Bronchus fibroblast of lung (primary cell): ENCODE data around the gene POU2F1. TPM values are rescaled to one million over a fixed set of nuclear protein-coding genes. Genes with fewer than 3 reads are reported as not detected.

Experiments
- total RNA-seq: library from RNA; depleted of rRNA; stranded (reverse); fragments of >200 nt; gene quantifications from 2 replicates; pipeline ENCODE4 v1.2.3, GENCODE V29; 2015

The POU2F1 gene
- total RNA-seq = 1.2 and 2.0 TPM in 2 replicates

DNA sequence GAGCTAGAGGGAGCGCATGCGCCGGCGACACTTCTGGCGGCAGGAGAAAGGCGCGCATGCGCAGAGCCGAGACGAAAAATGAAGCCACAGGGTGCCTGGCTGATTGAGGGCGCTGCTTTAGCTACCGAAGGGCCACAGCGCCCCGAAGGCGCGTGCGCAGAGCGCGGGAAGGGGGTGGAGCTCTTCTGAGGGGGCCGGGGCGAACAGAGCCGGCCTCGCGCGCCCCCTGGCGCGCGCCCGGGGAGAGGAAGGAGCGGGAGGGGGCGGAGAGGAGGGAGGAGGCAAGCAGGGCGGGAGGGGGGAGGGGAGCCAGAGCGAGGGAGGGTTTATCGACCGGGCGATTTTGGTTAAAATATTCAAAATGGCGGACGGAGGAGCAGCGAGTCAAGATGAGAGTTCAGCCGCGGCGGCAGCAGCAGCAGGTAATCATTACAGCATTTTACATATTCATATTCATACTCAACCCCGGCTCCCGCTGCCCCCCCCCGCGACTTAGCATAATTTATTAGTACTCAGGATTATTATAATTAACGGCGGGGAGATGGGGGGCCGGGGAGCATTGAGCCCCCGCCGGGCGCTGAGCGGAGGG lies at the start of gene POU2F1:
POU2F1 (plus strand) TSS at position 350 of the 589 bp plus-strand sequence; CDS start at position 362, 12 bp downstream.

Other genes with a start within 250 kb of the POU2F1 start
- gene ILDR2, start 245.3 kb upstream of the POU2F1 start, total RNA-seq = under 0.01 TPM in 2 replicates
- gene MAEL, start 231.6 kb upstream of the POU2F1 start, total RNA-seq = not detected in 2 replicates
- not detected in 2 replicates for gene GPA33, start 130.5 kb upstream of the POU2F1 start, total RNA-seq
- gene STYXL2, start 126.8 kb upstream of the POU2F1 start, total RNA-seq = not detected in 2 replicates